HepG2 (cell line): ENCODE measurements around the gene HSD3B1. TPM values are rescaled to one million over a fixed set of nuclear protein-coding genes. Genes with fewer than 3 reads are reported as not detected.

Experiments used
- ATAC-seq: fragments of 200-7000 bp; cut with Tn5 transposase; 3 replicates; pipeline ENCODE4 v1.9.1; 2020; ENCODE audit warnings: mild to moderate bottlenecking, moderate library complexity
- BruUV-seq: library from RNA; stranded (reverse); fragments of 400-500 nt; replicated peaks from 2 replicates; lab custom pipeline; 2021; lab: Mats Ljungman, UMichigan
- CTCF ChIA-PET: fragments of 300-600 bp; formaldehyde crosslinking; extraction: SDS; loops from one replicate; lab custom pipeline; 2021; ENCODE audit warnings: low total read pairs, inconsistent platforms, low intra/inter-chr PET ratio; lab: Yijun Ruan, JAX
- POLR2A ChIA-PET: fragments of 350-600 bp; sonication (Branson Sonifier 250); formaldehyde crosslinking; loops from one replicate; lab custom pipeline; 2020; ENCODE audit warnings: antibody characterized with exemption, inconsistent platforms; lab: Yijun Ruan, JAX
- DNase-seq: peaks from one replicate; pipeline ENCODE4 v3.0.0-alpha.2; 2015; ENCODE audit warnings: low spot score
- FAIRE-seq: peaks from 3 replicates; lab custom pipeline; 2011; peaks lifted over from hg19 to GRCh38; lab: Jason Lieb, UNC
- H2AFZ ChIP-seq: one replicate; pipeline ENCODE4 v1.6.1; 2011; ENCODE audit warnings: low read length, inconsistent platforms
- H3K27ac ChIP-seq: fragments of 300-600 bp; 3 replicates; pipeline ENCODE4 v1.8.0; 2011; ENCODE audit warnings: mixed run types, mild to moderate bottlenecking, mixed read lengths, low read length, inconsistent platforms; ENCODE audit not compliant: insufficient read depth; ENCODE audit errors: extremely low read length
- H3K27me3 ChIP-seq, 2 experiments: fragments of 200-600 bp in 1 of 2; 2 replicates in 1 of 2; 3 replicates in 1 of 2; pipeline versions ENCODE4 v1.6.0 to v1.8.0; 2011; ENCODE audit warnings: low read length in 2 of 2, mild to moderate bottlenecking in 2 of 2, moderate library complexity in 2 of 2, inconsistent platforms in 1 of 2; ENCODE audit not compliant: insufficient read depth in 2 of 2, control insufficient read depth in 1 of 2
- H3K36me3 ChIP-seq, 2 experiments: fragments of 200-600 bp in 1 of 2; replicated peaks in 1 of 2; 2 replicates in 1 of 2; 3 replicates in 1 of 2; pipeline versions ENCODE4 v1.5.1 to v1.8.0; 2011; ENCODE audit warnings: low read length in 2 of 2, inconsistent platforms in 1 of 2; ENCODE audit not compliant: insufficient read depth in 2 of 2, control insufficient read depth in 1 of 2
- H3K4me1 ChIP-seq: 2 replicates; pipeline ENCODE4 v1.5.1; 2012; ENCODE audit warnings: low read length, inconsistent platforms; ENCODE audit not compliant: insufficient read depth
- H3K4me2 ChIP-seq: 2 replicates; pipeline ENCODE4 v1.6.0; 2011; ENCODE audit warnings: low read depth, low read length, inconsistent platforms
- H3K4me3 ChIP-seq, 3 experiments: fragments of 200-600 bp in 1 of 3; sonication (generic), shearing (Covaris generic) in 1 of 3; replicated peaks in 1 of 3; 2 replicates each; pipeline ENCODE4 v1.5.1; 2011 to 2016; ENCODE audit warnings: low read length in 3 of 3, inconsistent platforms in 2 of 3, low read depth in 2 of 3, mild to moderate bottlenecking in 2 of 3, control low read depth in 1 of 3, mixed read lengths in 1 of 3; ENCODE audit not compliant: insufficient read depth in 1 of 3
- H3K79me2 ChIP-seq: one replicate; pipeline ENCODE4 v1.6.1; 2011; ENCODE audit warnings: low read length, inconsistent platforms; ENCODE audit not compliant: insufficient read depth
- H3K9ac ChIP-seq: 2 replicates; pipeline ENCODE4 v1.6.0; 2011; ENCODE audit warnings: mild to moderate bottlenecking, low read depth, low read length, inconsistent platforms; ENCODE audit not compliant: insufficient read depth
- H3K9me3 ChIP-seq: 2 replicates; pipeline ENCODE4 v1.5.1; 2012; ENCODE audit warnings: mild to moderate bottlenecking, low read length
- H4K20me1 ChIP-seq: 2 replicates; pipeline ENCODE4 v1.6.0; 2011; ENCODE audit warnings: inconsistent platforms, mild to moderate bottlenecking, low read length, moderate library complexity; ENCODE audit not compliant: insufficient read depth
- IKZF1 ChIP-seq: fragments of 450-650 bp; IDR thresholded peaks from 2 replicates; pipeline ENCODE4 v1.7.1; 2016
- MLLT10 ChIP-seq: sonication (generic); formaldehyde crosslinking; IDR thresholded peaks from 2 replicates; pipeline ENCODE4 v1.4.0; 2020; ENCODE audit warnings: missing genetic modification reagents
- PAF1 ChIP-seq: IDR thresholded peaks from 2 replicates; pipeline ENCODE4 v1.6.1; 2016; ENCODE audit warnings: missing genetic modification reagents, missing compliant biosample characterization
- TEAD2 ChIP-seq: sonication (generic); formaldehyde crosslinking; IDR thresholded peaks from 2 replicates; pipeline ENCODE4 v1.9.0; 2021; ENCODE audit warnings: missing genetic modification reagents
- ZNF354B ChIP-seq: sonication (generic); formaldehyde crosslinking; IDR thresholded peaks from 2 replicates; pipeline ENCODE4 v1.8.0; 2022; ENCODE audit warnings: mild to moderate bottlenecking, missing genetic modification reagents
- ZNF7 ChIP-seq: IDR thresholded peaks from 2 replicates; pipeline ENCODE4 v1.6.1; 2016; ENCODE audit warnings: missing biosample characterization, missing genetic modification reagents
- WGBS: methylation state at CpG from one replicate; pipeline ENCODE4 v1.1.6; 2017; ENCODE audit warnings: low lambda C conversion rate; 5-methylcytosine and 5-hydroxymethylcytosine counted together
- in situ Hi-C: cut with HindIII; loops from 2 replicates; pipeline ENCODE4 v1.10.0; 2017; ENCODE audit warnings: low pct_unique_long_range_greater_than_20kb; ENCODE audit not compliant: extremely low pct_ligation_motif_present
- intact Hi-C: fragments of 100-400 bp; cut with micrococcal nuclease; formaldehyde crosslinking; loops from one replicate; pipeline ENCODE4 v1.10.0; 2022; ENCODE audit not compliant: unreplicated experiment
- polyA plus RNA-seq, 8 experiments: library from polyadenylated mRNA; depleted of rRNA in 3 of 8; stranded (reverse) in 7 of 8; unstranded in 1 of 8; fragments of >200 nt; fragmentation: Illumina TruSeq in 4 of 8; extraction: Trizol in 4 of 8; gene quantifications; 2 replicates each; pipeline versions ENCODE4 v1.2.1 to v1.2.3, GENCODE V29; 2011 to 2016; ENCODE audit warnings: low read depth in 4 of 8, missing spikeins in 1 of 8, mixed read lengths in 1 of 8; ENCODE audit not compliant: insufficient read depth in 1 of 8
- total RNA-seq, 5 experiments: library from RNA; depleted of rRNA; stranded (reverse); fragments of >200 nt; fragmentation: Illumina TruSeq; extraction: Trizol; gene quantifications; 2 replicates each; pipeline ENCODE4 v1.2.3, GENCODE V29; 2016; ENCODE audit warnings: low read depth in 1 of 5
- TF ChIP-seq, protein P1 (sequence below): sonication (generic); formaldehyde crosslinking; IDR thresholded peaks from 2 replicates; pipeline ENCODE4 v1.5.0; 2020; ENCODE audit warnings: missing genetic modification reagents

Gene HSD3B1
- total and polyA plus RNA-seq, 2 of the 13 experiments (the other 11 are each of a cell fraction or from before 2014, with no cell fraction given) = not detected

DNA sequence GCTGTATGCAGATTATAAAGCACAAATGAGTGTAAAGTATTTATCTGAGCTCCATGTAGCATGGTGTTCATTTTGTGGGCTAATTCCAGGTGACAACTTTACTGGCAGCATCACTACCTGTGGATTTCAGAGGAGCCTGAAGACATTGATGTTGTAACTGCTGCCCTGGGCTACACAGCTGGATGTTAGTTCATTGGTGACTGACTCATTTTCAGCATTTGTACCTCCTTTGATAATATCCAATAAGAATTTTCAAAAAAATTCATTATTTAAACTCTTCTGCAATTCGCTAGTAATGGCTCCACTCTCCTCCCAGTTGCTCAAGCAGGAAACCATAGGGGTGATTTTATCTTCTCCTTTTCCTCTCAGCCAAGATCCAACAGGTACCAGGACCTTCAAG is 37.3 kb upstream of the HSD3B1 start:
- no TSS peak for BruUV-seq

GRCh38 chr1:119470377-119470776 is 36.6 kb upstream of the HSD3B1 start:
- Histone ChIP-seq H3K36me3 (no peaks in the 10 kb centered on the region), H4K20me1 (no peaks in the 10 kb centered on the region)
- intact Hi-C loops = no loop called here
- TF ChIP-seq MLLT10 (CRISPR knock-in tag) (no peak), IKZF1 (no peak), TEAD2 (no peak)
- TF ChIP-seq, all 625 proteins: peak for 0
- Histone ChIP-seq H3K4me2 (no peak overlapping the region), H3K27me3 (peaks cover 0 to 6% of the 10 kb centered on the region in 2 experiments; a peak in 1 of 5 replicates), H2AFZ (no peak overlapping the region), H3K4me3 (no peak overlapping the region), H3K9ac (no peak overlapping the region), H3K4me1 (peaks cover 39% of the 10 kb centered on the region), H3K79me2 (no peaks in the 10 kb centered on the region), H3K9me3 (no peaks in the 10 kb centered on the region), H3K27ac (no peak overlapping the region)
- ChIA-PET POLR2A (no interaction called here), CTCF (no interaction called here)
- WGBS = 44% methylated on average over 3 of the region's 3 CpGs
- BruUV-seq = no TSS peak
- DNase-seq (no peak), ATAC-seq (no peak), FAIRE-seq (no peak)
- in situ Hi-C loops = no loop called here

More for the DNA sequence above, 37.3 kb upstream of the HSD3B1 start:
- no peaks in the 10 kb centered on the region for H3K36me3 ChIP-seq
- no peak overlapping the region for H3K9ac ChIP-seq
- no peak for ATAC-seq
- H3K4me3 ChIP-seq = no peak overlapping the region
- in situ Hi-C loops (no loop called here), intact Hi-C loops (no loop called here)
- DNase-seq = no peak
- peaks cover 0 to 6% of the 10 kb centered on the region in 2 experiments; a peak in 1 of 5 replicates for H3K27me3 ChIP-seq
- CTCF ChIA-PET = no interaction called here
- H3K79me2 ChIP-seq = no peaks in the 10 kb centered on the region
- FAIRE-seq = no peak
- H3K9me3 ChIP-seq = no peaks in the 10 kb centered on the region
- H3K4me2 ChIP-seq = no peak overlapping the region
- H2AFZ ChIP-seq = no peak overlapping the region
- no peak overlapping the region for H3K27ac ChIP-seq
- 0% methylated on average over 1 of the region's 1 CpG for WGBS
- TF ChIP-seq ZNF7 (no peak), PAF1 (CRISPR knock-in tag) (no peak), ZNF354B (CRISPR knock-in tag) (no peak)
- TF ChIP-seq, protein P1, sequence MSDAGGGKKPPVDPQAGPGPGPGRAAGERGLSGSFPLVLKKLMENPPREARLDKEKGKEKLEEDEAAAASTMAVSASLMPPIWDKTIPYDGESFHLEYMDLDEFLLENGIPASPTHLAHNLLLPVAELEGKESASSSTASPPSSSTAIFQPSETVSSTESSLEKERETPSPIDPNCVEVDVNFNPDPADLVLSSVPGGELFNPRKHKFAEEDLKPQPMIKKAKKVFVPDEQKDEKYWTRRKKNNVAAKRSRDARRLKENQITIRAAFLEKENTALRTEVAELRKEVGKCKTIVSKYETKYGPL (CRISPR knock-in tag) = no peak
- TF ChIP-seq, all 625 proteins: peak for 0
- no peaks in the 10 kb centered on the region for H4K20me1 ChIP-seq
- H3K4me1 ChIP-seq = peaks cover 39% of the 10 kb centered on the region
- POLR2A ChIA-PET = no interaction called here
